K562 treated with DMSO at 1 percent for 4 hours (cell line): ENCODE results near the gene CCDC190. TPM values are rescaled to one million over a fixed set of nuclear protein-coding genes. Genes with fewer than 3 reads are reported as not detected.

Experiments used
- total RNA-seq: library from RNA; unstranded; fragments of 300-600 nt; gene quantifications from 2 replicates; pipeline ENCODE4 v1.2.3, GENCODE V29; 2022; ENCODE audit not compliant: insufficient read depth

CCDC190 gene
- not detected in 2 replicates for total RNA-seq

DNA sequence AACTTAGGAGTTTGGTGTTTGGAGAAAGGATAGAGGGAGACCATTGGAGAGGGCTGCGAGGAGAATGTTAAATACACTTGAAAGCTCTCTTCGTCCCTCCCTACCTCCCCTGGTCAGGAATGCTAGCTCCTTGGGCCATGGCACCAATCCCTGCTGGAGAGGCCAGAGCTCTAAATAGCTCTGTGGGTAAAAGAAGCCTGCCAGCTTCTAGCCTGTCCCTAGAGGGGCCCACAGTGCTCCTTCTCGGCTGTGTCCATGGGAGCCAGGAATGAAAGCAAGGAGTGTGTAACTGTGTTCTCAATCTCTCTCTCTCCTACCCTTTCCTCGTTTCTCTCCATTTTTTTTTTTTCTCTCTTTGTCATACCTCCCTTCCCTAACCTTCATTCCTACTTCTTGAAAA, at the start of gene CCDC190:
TSS of gene CCDC190 (minus strand) at position 75 of the 400 bp plus-strand sequence. CDS start 1,529 bp downstream, outside the sequence.

Other genes starting within 250 kb of the CCDC190 start
- 0.64 and 0.79 TPM in 2 replicates for gene DDR2, start 228.7 kb downstream of the CCDC190 start, total RNA-seq
- 7.4 and 14.0 TPM in 2 replicates for gene HSD17B7, start 70.5 kb downstream of the CCDC190 start, total RNA-seq
- gene RGS4, start 208.2 kb upstream of the CCDC190 start, total RNA-seq = not detected in 2 replicates